Measurements from ENCODE around the gene ANKRD40.

ANKRD40 gene

DNA sequence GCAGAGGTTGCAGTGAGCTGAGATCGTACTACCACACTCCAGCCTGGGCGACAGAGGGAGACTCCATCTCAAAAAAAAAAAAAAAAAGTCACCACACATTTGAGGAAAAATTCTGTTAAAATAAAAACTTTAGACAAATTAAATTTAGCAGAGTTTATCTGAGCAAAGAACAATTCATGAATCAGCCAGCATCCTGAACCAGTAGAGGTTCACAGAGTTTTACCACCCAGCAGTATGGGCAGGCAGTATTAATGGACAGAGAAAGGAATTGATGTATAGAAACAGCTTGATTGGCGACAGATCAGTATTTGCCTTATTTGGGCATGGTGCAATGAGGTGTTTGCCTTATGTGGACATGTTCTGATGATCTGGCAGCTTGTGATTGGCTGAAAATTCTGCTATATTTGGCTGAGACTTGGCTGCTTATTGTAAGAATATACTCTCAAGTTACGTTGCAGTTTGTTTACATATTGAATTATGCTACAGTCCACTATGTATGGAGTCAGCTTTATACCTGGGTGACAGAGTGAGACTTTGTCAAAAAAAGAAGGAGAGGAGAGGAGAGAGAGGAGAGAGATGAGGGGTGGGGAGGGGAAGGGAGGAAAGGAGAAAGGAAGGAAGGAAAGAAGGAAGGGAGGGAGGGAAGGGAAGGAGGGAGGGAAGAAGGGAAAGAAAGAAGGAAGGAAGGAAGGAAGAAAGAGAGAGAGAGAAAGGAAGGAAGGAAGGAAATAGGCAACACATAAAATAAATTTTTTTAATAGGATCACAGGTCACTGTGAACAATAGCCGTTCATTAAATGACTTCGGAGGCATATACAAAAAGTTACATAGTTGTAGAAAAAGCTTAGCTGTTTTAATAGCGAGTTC lies 58.4 kb downstream of the ANKRD40 start:
- no peak for DNase-seq (ENCODE audit: low read depth)
- no peak overlapping the region for H3K4me3 ChIP-seq (ENCODE audit: low read depth, low read length)

DNA sequence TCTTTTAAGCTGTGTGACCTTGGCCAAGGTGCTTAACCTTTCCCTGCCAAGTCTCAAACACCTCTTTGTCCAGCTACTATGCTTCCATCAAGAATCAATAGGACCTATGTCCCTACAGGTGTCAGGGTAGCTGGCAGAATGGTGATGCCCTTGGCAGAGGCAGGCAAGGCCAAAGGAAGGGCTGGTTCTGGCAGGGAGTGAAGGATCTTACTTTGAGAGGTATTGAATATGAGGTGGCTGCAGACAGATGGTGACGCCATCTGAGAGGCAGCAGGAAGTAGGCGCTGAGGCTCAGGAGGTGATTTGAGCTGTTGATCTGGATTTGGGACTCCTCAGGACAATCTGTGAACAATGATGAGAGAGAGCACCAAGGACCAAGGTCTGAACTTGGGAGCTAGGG lies 60.5 kb downstream of the ANKRD40 start:
- in situ Hi-C loops (cut with HindIII; ENCODE audit: low sequenced_read_pairs): no loop called here
- no peak for DNase-seq (ENCODE audit: low read depth)
- TF ChIP-seq, protein P1, sequence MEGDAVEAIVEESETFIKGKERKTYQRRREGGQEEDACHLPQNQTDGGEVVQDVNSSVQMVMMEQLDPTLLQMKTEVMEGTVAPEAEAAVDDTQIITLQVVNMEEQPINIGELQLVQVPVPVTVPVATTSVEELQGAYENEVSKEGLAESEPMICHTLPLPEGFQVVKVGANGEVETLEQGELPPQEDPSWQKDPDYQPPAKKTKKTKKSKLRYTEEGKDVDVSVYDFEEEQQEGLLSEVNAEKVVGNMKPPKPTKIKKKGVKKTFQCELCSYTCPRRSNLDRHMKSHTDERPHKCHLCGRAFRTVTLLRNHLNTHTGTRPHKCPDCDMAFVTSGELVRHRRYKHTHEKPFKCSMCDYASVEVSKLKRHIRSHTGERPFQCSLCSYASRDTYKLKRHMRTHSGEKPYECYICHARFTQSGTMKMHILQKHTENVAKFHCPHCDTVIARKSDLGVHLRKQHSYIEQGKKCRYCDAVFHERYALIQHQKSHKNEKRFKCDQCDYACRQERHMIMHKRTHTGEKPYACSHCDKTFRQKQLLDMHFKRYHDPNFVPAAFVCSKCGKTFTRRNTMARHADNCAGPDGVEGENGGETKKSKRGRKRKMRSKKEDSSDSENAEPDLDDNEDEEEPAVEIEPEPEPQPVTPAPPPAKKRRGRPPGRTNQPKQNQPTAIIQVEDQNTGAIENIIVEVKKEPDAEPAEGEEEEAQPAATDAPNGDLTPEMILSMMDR (IDR thresholded peaks at IDR 0.05; ENCODE audit: low read depth, low read length, missing control alignments): no peak
- no peak overlapping the region for H3K4me3 ChIP-seq (ENCODE audit: low read depth, low read length)

More for the DNA sequence above, 58.4 kb downstream of the ANKRD40 start:
- in situ Hi-C loops (cut with HindIII; ENCODE audit: low sequenced_read_pairs): no loop called here
- TF ChIP-seq, protein P1 (IDR thresholded peaks at IDR 0.05; ENCODE audit: low read depth, low read length, missing control alignments): no peak

DNA sequence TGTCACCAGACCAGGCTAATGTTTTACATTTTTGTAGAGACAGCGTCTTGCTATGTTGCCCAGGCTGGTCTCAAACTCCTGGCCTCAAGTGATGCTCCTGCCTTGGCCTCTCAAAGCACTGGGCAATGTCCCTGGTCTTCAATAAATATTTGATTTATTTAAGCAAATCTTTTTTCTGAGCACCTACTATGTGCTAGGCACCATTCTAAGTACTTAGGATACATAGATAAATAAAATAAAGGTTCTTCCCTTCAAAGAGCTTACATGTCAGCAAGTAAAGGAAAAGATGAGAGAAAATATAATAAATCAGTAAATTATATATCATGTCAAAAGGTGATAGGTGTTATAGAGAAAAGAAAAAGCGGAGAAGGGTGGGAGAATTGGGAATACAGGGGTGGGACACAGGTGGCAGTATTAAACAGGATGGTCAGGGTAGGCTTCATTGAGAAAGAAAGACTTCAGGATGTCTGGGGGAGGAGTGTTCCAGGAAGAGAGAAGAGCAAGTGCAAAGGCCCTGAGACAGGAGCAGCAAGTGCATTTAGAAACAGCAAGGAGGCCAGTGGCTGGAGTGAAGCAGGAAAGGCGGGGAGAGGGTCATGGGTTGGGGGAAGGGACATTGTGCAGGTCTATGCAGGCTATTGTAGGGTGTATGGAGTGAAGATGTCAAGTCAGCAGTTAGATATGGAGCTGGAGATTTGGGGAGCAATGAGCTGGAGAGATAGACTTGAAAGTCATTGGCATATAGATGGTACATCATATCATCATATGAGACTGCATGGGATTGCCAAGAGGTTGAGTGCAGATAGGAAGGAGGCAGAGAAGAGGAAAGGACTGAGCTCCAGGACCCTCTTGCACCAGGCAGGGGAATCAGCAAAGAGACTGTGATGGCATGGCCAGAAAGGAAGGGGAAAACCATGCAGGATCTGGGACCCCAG lies 61.7 kb downstream of the ANKRD40 start:
- H3K4me3 ChIP-seq (ENCODE audit: low read depth, low read length): no peak overlapping the region
- TF ChIP-seq, protein P1 (IDR thresholded peaks at IDR 0.05; ENCODE audit: low read depth, low read length, missing control alignments): no peak
- in situ Hi-C loops (cut with HindIII; ENCODE audit: low sequenced_read_pairs): no loop called here
- no peak for DNase-seq (ENCODE audit: low read depth)
